GM12892 (cell line): Measurements from ENCODE around the gene ADAR.

Experiments used
- DNase-seq: peaks from one replicate; pipeline ENCODE4 v3.0.0; 2011; ENCODE audit not compliant: insufficient read length
- FAIRE-seq: peaks from 2 replicates; lab custom pipeline; 2011; peaks lifted over from hg19 to GRCh38; lab: Jason Lieb, UNC
- POLR2A ChIP-seq: IDR thresholded peaks from 2 replicates; pipeline ENCODE4 v1.6.1; 2011; ENCODE audit warnings: low read depth, low read length, control low read depth
- POLR2AphosphoS5 ChIP-seq: IDR thresholded peaks from 2 replicates; pipeline ENCODE4 v1.6.1; 2011; ENCODE audit warnings: low read depth, low read length, control low read depth
- TAF1 ChIP-seq: IDR thresholded peaks from 2 replicates; pipeline ENCODE4 v1.6.1; 2011; ENCODE audit warnings: low read depth, mild to moderate bottlenecking, control low read depth, low read length, borderline replicate concordance

The ADAR gene

DNA sequence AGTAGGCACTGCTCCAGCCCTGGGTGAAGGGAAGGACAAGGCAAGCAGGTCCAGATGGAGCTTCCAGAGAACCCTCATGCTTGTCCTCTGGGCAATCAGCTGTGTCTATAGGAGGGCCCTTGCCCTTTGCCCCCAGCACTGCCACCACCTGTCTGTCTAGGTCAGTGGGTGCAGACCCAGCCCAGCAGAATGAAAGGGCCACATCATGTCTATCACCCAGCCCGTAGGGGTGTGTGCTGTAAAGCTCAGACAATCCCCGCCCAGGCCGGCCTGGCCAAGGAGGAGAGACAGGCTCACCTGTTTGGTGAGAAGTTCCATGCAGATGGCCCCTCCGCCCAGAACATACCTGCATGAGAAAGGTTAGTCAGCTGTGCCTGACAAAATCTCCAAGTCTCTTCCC lies 56.5 kb downstream of the ADAR start:
- TF ChIP-seq TAF1 (no peak), POLR2A (no peak), POLR2AphosphoS5 (no peak)
- FAIRE-seq: no peak

DNA sequence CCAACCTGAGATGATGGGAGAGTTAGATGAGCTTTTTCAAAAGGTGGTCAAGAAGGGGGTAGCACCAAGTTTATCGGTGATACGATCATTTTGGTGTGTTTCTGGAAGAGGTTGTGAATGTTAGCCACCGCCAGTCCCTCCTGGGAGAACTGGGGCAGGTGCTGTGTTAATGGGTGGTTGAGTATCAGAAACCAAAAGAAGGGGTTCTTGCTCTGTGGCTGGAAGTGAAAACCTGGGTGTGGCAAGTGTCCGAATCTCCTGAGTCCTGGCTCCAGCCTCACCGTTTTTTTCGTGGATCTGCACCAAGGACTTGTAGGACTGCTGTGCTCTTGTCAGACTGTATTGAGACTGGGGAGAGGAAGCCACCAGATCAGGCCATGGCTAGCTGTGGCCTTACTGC lies 57.3 kb downstream of the ADAR start:
- DNase-seq: no peak

More for the DNA sequence above, 56.5 kb downstream of the ADAR start:
- no peak for DNase-seq

GRCh38 chr1:154550070-154550469 lies 57.9 kb downstream of the ADAR start:
- no peak for FAIRE-seq
- DNase-seq: no peak
- TF ChIP-seq POLR2AphosphoS5 (no peak), POLR2A (no peak), TAF1 (no peak)

More for the DNA sequence above, 57.3 kb downstream of the ADAR start:
- FAIRE-seq: no peak
- TF ChIP-seq POLR2A (no peak), TAF1 (no peak), POLR2AphosphoS5 (no peak)

DNA sequence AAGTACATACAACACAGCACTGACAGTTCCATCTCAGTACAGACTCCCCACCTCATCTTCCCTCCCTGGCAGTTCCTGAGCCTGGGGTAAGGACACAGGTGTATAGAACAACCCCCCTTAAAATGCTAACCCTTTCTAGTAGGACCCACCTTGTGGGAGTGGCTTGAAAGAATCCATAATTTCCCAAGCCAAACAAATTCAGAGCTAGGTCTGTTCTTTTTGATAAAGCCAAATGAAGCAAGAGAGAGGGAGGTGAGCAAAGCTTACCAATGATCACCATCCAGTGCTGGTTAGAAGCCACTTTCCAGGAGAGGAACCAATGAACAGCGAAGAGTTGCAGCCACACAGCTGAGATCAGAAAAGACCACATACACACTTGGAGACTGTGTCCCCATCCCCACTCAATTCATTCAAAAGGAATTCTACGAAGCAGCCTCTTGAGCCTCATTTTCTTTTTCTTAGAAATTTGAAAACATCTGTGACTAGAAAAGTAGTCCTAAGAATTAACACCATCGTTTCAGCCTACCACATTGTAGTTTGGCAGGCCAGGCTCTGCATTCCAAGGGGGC lies 58.7 kb downstream of the ADAR start:
- no peak for DNase-seq
- FAIRE-seq: no peak
- TF ChIP-seq TAF1: no peak
- no peak for TF ChIP-seq POLR2A
- TF ChIP-seq POLR2AphosphoS5: no peak

DNA sequence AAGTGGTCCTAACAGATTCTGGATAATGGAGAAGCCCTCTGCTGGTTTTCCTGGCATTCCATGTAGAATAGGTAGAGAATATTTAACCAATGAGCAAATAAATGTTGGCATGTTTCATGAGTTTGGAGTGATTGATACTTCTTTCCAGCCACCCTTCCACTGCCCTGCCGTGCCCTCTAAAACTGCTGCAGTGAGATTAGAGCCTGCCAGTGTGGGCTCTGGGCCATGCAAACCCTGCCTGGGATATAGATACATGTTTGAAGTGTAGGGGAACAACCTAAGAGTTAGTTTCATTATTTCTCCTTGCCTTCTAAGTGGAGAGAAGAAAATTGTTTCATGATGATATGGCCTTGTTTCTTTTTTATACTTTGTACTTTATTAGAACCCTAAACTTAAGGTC lies 60.0 kb downstream of the ADAR start:
- TF ChIP-seq TAF1: no peak

GRCh38 chr1:154547105-154547732 lies 60.8 kb downstream of the ADAR start:
- no peak for DNase-seq
- no peak for TF ChIP-seq POLR2A
- TF ChIP-seq TAF1: no peak
- TF ChIP-seq POLR2AphosphoS5: no peak
- FAIRE-seq: no peak

More for the DNA sequence above, 60.0 kb downstream of the ADAR start:
- FAIRE-seq: no peak
- no peak for DNase-seq

GRCh38 chr1:154546264-154547063 lies 61.5 kb downstream of the ADAR start:
- TF ChIP-seq POLR2A (no peak), POLR2AphosphoS5 (no peak), TAF1 (no peak)
- DNase-seq: peak; percentile 67
- peak; percentile 24 for FAIRE-seq

- TF ChIP-seq TAF1 (no peak), POLR2A (no peak), POLR2AphosphoS5 (no peak)
- no peak for DNase-seq
- no peak for FAIRE-seq
These were observed 66.8 kb downstream of the ADAR start for GRCh38 chr1:154541231-154541630.

DNA sequence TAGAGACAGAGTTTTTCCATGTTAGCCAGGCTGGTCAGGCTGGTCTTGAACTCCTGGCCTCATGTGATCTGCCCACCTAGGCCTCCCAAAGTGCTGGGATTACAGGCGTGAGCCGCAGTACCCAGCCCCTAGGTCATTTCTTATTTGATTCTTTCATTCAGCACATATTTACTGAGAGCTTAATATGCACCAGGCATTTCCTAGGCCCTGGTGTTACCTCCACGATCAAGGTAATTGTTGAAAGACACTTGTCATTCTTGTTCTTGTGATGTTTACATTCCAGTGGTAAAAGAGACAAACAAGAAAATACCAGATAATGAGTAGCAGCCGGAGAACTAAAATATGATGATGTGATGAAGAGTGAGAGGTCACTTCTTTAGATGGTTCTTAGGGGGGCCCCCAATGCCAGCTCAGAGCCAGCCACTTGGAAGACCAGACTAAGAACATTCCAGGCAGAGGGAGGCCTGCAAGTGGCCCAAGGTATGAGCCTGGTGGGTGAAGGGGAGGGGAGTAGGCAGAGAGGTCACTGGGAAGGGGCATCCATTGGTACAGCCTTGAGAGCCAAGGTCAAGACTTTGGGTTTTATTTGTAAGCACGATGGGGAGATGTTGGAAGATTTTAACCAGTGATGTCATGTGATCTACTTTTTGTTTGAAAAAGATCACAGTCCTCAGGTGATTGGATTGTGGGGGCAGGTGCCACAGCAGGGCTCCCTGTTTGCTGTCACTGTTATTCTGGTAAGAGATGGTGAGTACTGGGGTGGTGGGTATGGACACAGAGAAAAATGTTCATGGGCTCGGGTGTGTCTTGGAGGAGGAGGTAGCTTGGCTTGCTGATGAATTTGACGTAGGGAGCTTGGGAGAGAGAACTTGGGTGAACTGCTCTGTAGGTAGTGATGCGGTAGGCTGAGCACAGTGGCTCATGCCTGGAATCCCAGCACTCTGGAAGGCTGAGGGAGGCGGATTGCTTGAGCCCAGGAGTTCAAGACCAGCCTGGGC lies 68.2 kb downstream of the ADAR start:
- DNase-seq (no peak), FAIRE-seq (no peak)
- TF ChIP-seq POLR2A (no peak), TAF1 (no peak), POLR2AphosphoS5 (no peak)

DNA sequence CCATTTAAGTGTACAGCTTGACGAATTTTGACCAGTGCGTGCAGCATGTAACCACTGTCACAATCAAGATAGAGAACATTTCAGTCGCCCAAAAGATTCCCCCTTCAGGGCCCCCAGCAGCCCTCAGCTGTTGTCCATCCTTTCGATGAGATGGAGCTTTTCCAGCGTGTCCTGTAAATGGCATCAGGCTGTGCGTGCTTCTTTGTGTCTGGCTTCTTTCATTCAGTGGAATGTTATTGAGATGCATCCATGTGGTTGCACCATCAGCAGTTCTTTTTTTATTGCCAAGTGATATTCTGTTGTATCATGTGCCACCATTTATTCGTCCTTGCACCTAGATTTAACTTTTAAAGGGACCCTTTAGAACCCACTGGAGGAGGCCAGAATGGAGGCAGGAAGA lies 71.4 kb downstream of the ADAR start:
- TF ChIP-seq POLR2AphosphoS5: no peak
- TF ChIP-seq POLR2A: no peak
- TF ChIP-seq TAF1: no peak
- FAIRE-seq (no peak), DNase-seq (no peak)
